GM19240 (cell line): ENCODE results near the gene IPPK.

Experiments used
- DNase-seq: peaks from one replicate; pipeline ENCODE4 v3.0.0; 2011; ENCODE audit warnings: low spot score; ENCODE audit not compliant: insufficient read length

Gene IPPK

GRCh38 chr9:92615790-92616189 lies 54.1 kb downstream of the IPPK start:
- no peak for DNase-seq

GRCh38 chr9:92614763-92615461 lies 55.0 kb downstream of the IPPK start:
- DNase-seq: no peak

GRCh38 chr9:92614123-92614510 lies 55.8 kb downstream of the IPPK start:
- DNase-seq: no peak

GRCh38 chr9:92613268-92614122 lies 56.4 kb downstream of the IPPK start:
- DNase-seq: no peak

- no peak for DNase-seq
Measured at GRCh38 chr9:92612816-92613215, 57.1 kb downstream of the IPPK start.

GRCh38 chr9:92612292-92612691 lies 57.6 kb downstream of the IPPK start:
- DNase-seq: no peak

GRCh38 chr9:92611621-92612285 lies 58.2 kb downstream of the IPPK start:
- DNase-seq: no peak

GRCh38 chr9:92610470-92611420 lies 59.2 kb downstream of the IPPK start:
- no peak for DNase-seq

GRCh38 chr9:92608909-92609445 lies 61.0 kb downstream of the IPPK start:
- DNase-seq: no peak

- DNase-seq: no peak
Measured at GRCh38 chr9:92608241-92608908, 61.6 kb downstream of the IPPK start.

- DNase-seq: no peak
Measured at GRCh38 chr9:92607773-92608172, 62.2 kb downstream of the IPPK start.

GRCh38 chr9:92607088-92607487 lies 62.8 kb downstream of the IPPK start:
- DNase-seq: peak; percentile 33

GRCh38 chr9:92605224-92605623 lies 64.7 kb downstream of the IPPK start:
- DNase-seq: no peak

- DNase-seq: no peak
Measured at GRCh38 chr9:92603990-92604389, 65.9 kb downstream of the IPPK start.

GRCh38 chr9:92603100-92603499 lies 66.8 kb downstream of the IPPK start:
- DNase-seq: no peak

GRCh38 chr9:92602413-92602812 lies 67.5 kb downstream of the IPPK start:
- DNase-seq: no peak

GRCh38 chr9:92601451-92601850 lies 68.5 kb downstream of the IPPK start:
- DNase-seq: no peak

GRCh38 chr9:92600462-92601261 lies 69.3 kb downstream of the IPPK start:
- no peak for DNase-seq

GRCh38 chr9:92599938-92600461 lies 69.9 kb downstream of the IPPK start:
- DNase-seq: no peak
